Activated naive CD8-positive, alpha-beta T cell treated with anti-CD3 and anti-CD28 coated beads, Interleukin-2, amount 10 ng/mL, durations not matched to agents 7 days and 5 days (primary cell): ENCODE results near the gene ZFP36. TPM values are rescaled to one million over a fixed set of nuclear protein-coding genes. Genes with fewer than 3 reads are reported as not detected.
A peak's percentile ranks its signal among the peaks of the same experiment; 100 is the strongest.

Source experiments
- ATAC-seq: fragments of 150-1000 bp; cut with Tn5 transposase; one replicate; pipeline ENCODE4 v1.10.0; 2021; ENCODE audit warnings: low read depth, moderate library complexity
- POLR2A ChIA-PET: fragments of 350-600 bp; sonication (Branson Sonifier 250); formaldehyde crosslinking; loops from one replicate; lab custom pipeline; 2021; ENCODE audit warnings: antibody characterized with exemption; lab: Charles Lee
- DNase-seq: peaks from one replicate; pipeline ENCODE4 v3.0.0; 2021
- H3K27ac Mint-ChIP-seq: one replicate; pipeline ENCODE4 v1.8.0; 2022; ENCODE audit warnings: mild to moderate bottlenecking, mixed read lengths
- H3K27me3 Mint-ChIP-seq: one replicate; pipeline ENCODE4 v1.8.0; 2022; ENCODE audit warnings: mild to moderate bottlenecking, moderate library complexity, mixed read lengths
- H3K36me3 Mint-ChIP-seq: one replicate; pipeline ENCODE4 v1.8.0; 2021; ENCODE audit warnings: mild to moderate bottlenecking, mixed read lengths
- H3K4me1 Mint-ChIP-seq: one replicate; pipeline ENCODE4 v1.8.0; 2021; ENCODE audit warnings: mixed read lengths
- H3K4me3 Mint-ChIP-seq: one replicate; pipeline ENCODE4 v1.8.0; 2022; ENCODE audit warnings: mild to moderate bottlenecking, moderate library complexity, mixed read lengths
- H3K9me3 Mint-ChIP-seq: one replicate; pipeline ENCODE4 v1.8.0; 2021; ENCODE audit warnings: mixed read lengths
- total RNA-seq, 2 experiments: library from RNA; stranded (reverse); gene quantifications; one replicate each; pipeline ENCODE4 v1.2.3, GENCODE V29; 2021

ZFP36 gene
- 100 to 1,000 TPM; 102 to 107 TPM for total RNA-seq

GRCh38 chr19:39406656-39407409 is at the start of gene ZFP36:
Gene ZFP36, plus strand, starts transcription at chr19:39406847. Its CDS starts 58 bp downstream, at chr19:39406905.
- DNase-seq = peak; percentile 88
- Mint-ChIP-seq H3K4me3 (peak within 1 kb of the TSS; percentile 86), H3K27me3 (no peaks in the 10 kb centered on the region), H3K27ac (peak within 1 kb of the TSS; percentile 99), H3K9me3 (no peaks in the 10 kb centered on the region), H3K36me3 (peaks cover 15% of the 10 kb centered on the region), H3K4me1 (peaks cover 45% of the 10 kb centered on the region)
- peak; percentile 34 for ATAC-seq
- POLR2A ChIA-PET = interaction anchor here (0.6 to 5.2 kb wide), 6 partner anchors 8 to 550 kb away, joined by 5 to 90 read pairs (median 23); partner anchors contain the start of genes MED29, PAF1, RPS16 and SAMD4B

- Mint-ChIP-seq H3K4me3 (no peak overlapping the region), H3K27me3 (no peaks in the 10 kb centered on the region), H3K4me1 (peaks cover 2% of the 10 kb centered on the region), H3K36me3 (peaks cover 18% of the 10 kb centered on the region), H3K27ac (no peak overlapping the region), H3K9me3 (no peaks in the 10 kb centered on the region)
- POLR2A ChIA-PET = interaction anchor here (0.6 kb wide), 1 partner anchor 36 kb away, joined by 3 read pairs; no protein-coding TSS in a partner anchor
- DNase-seq (no peak), ATAC-seq (no peak)
Measured at GRCh38 chr19:39359026-39359425, 47.6 kb upstream of the ZFP36 start.

- no peaks in the 10 kb centered on the region for H3K9me3 Mint-ChIP-seq
- no peak overlapping the region for H3K27ac Mint-ChIP-seq
- POLR2A ChIA-PET = no interaction called here
- peaks cover 2% of the 10 kb centered on the region for H3K4me1 Mint-ChIP-seq
- ATAC-seq (no peak), DNase-seq (no peak)
- H3K36me3 Mint-ChIP-seq = peaks cover 15% of the 10 kb centered on the region
- no peaks in the 10 kb centered on the region for H3K27me3 Mint-ChIP-seq
- no peak overlapping the region for H3K4me3 Mint-ChIP-seq
Measured at GRCh38 chr19:39360599-39360998, 46.0 kb upstream of the ZFP36 start.

GRCh38 chr19:39362682-39363657 is 43.7 kb upstream of the ZFP36 start:
- no peak overlapping the region for H3K27ac Mint-ChIP-seq
- no peaks in the 10 kb centered on the region for H3K27me3 Mint-ChIP-seq
- DNase-seq (no peak), ATAC-seq (no peak)
- peaks cover 11% of the 10 kb centered on the region for H3K36me3 Mint-ChIP-seq
- no peak overlapping the region for H3K4me3 Mint-ChIP-seq
- no peaks in the 10 kb centered on the region for H3K9me3 Mint-ChIP-seq
- POLR2A ChIA-PET = interaction anchor here (1.2 kb wide), 1 partner anchor 27 kb away, joined by 3 read pairs; the partner anchor contains the start of gene GMFG
- peaks cover 2% of the 10 kb centered on the region for H3K4me1 Mint-ChIP-seq

GRCh38 chr19:39363901-39364457 is 42.7 kb upstream of the ZFP36 start:
- no peak for ATAC-seq
- Mint-ChIP-seq H3K36me3 (peaks cover 11% of the 10 kb centered on the region), H3K4me1 (peaks cover 2% of the 10 kb centered on the region)

GRCh38 chr19:39365531-39365930 is 41.1 kb upstream of the ZFP36 start:
- H3K4me1 Mint-ChIP-seq = peaks cover 2% of the 10 kb centered on the region
- POLR2A ChIA-PET = no interaction called here
- no peak for DNase-seq
- H3K36me3 Mint-ChIP-seq = peaks cover 9% of the 10 kb centered on the region
- no peak overlapping the region for H3K4me3 Mint-ChIP-seq
- no peaks in the 10 kb centered on the region for H3K27me3 Mint-ChIP-seq
- ATAC-seq = no peak
- H3K9me3 Mint-ChIP-seq = no peaks in the 10 kb centered on the region
- no peak overlapping the region for H3K27ac Mint-ChIP-seq

More at GRCh38 chr19:39363901-39364457, 42.7 kb upstream of the ZFP36 start:
- POLR2A ChIA-PET = no interaction called here
- H3K27ac Mint-ChIP-seq = no peak overlapping the region
- H3K4me3 Mint-ChIP-seq = no peak overlapping the region
- H3K27me3 Mint-ChIP-seq = no peaks in the 10 kb centered on the region
- H3K9me3 Mint-ChIP-seq = no peaks in the 10 kb centered on the region
- no peak for DNase-seq

GRCh38 chr19:39369200-39369599 is 37.4 kb upstream of the ZFP36 start:
- no peak for ATAC-seq
- no peak overlapping the region for H3K4me3 Mint-ChIP-seq
- POLR2A ChIA-PET = no interaction called here
- peaks cover 2% of the 10 kb centered on the region for H3K4me1 Mint-ChIP-seq
- no peaks in the 10 kb centered on the region for H3K9me3 Mint-ChIP-seq
- H3K27me3 Mint-ChIP-seq = no peaks in the 10 kb centered on the region
- H3K36me3 Mint-ChIP-seq = peaks cover 12% of the 10 kb centered on the region
- DNase-seq = no peak
- H3K27ac Mint-ChIP-seq = no peak overlapping the region

GRCh38 chr19:39370735-39371134 is 35.9 kb upstream of the ZFP36 start:
- Mint-ChIP-seq H3K36me3 (peaks cover 8% of the 10 kb centered on the region), H3K4me3 (no peak overlapping the region), H3K27ac (no peak overlapping the region), H3K4me1 (peaks cover 2% of the 10 kb centered on the region), H3K27me3 (no peaks in the 10 kb centered on the region), H3K9me3 (no peaks in the 10 kb centered on the region)
- DNase-seq (no peak), ATAC-seq (no peak)
- POLR2A ChIA-PET = no interaction called here

- no peaks in the 10 kb centered on the region for H3K9me3 Mint-ChIP-seq
- no peak overlapping the region for H3K4me3 Mint-ChIP-seq
- peaks cover 9% of the 10 kb centered on the region for H3K36me3 Mint-ChIP-seq
- peaks cover 2% of the 10 kb centered on the region for H3K4me1 Mint-ChIP-seq
- H3K27ac Mint-ChIP-seq = no peak overlapping the region
- ATAC-seq (no peak), DNase-seq (no peak)
- POLR2A ChIA-PET = no interaction called here
- no peaks in the 10 kb centered on the region for H3K27me3 Mint-ChIP-seq
Measured at GRCh38 chr19:39372047-39372802, 34.4 kb upstream of the ZFP36 start.

GRCh38 chr19:39372941-39373340 is 33.7 kb upstream of the ZFP36 start:
- POLR2A ChIA-PET = interaction anchor here (0.5 kb wide), 1 partner anchor 75 kb away, joined by 5 read pairs; no protein-coding TSS in a partner anchor
- Mint-ChIP-seq H3K36me3 (peaks cover 11% of the 10 kb centered on the region), H3K27ac (no peak overlapping the region)

GRCh38 chr19:39375929-39376328 is 30.7 kb upstream of the ZFP36 start:
- Mint-ChIP-seq H3K36me3 (peaks cover 10% of the 10 kb centered on the region), H3K4me1 (peaks cover 2% of the 10 kb centered on the region), H3K9me3 (no peaks in the 10 kb centered on the region), H3K4me3 (no peak overlapping the region), H3K27ac (no peak overlapping the region), H3K27me3 (no peaks in the 10 kb centered on the region)
- DNase-seq (no peak), ATAC-seq (no peak)
- POLR2A ChIA-PET = no interaction called here

More at GRCh38 chr19:39372941-39373340, 33.7 kb upstream of the ZFP36 start:
- H3K4me3 Mint-ChIP-seq = no peak overlapping the region
- ATAC-seq (no peak), DNase-seq (no peak)
- H3K9me3 Mint-ChIP-seq = no peaks in the 10 kb centered on the region
- no peaks in the 10 kb centered on the region for H3K27me3 Mint-ChIP-seq
- H3K4me1 Mint-ChIP-seq = peaks cover 2% of the 10 kb centered on the region
